WTC11 (cell line): Measurements from ENCODE around the gene THOC2. TPM values are rescaled to one million over a fixed set of nuclear protein-coding genes. Genes with fewer than 3 reads are reported as not detected.

Source experiments
- ATAC-seq: fragments of 200-7000 bp; cut with Tn5 transposase; 2 replicates; pipeline ENCODE4 v1.10.0; 2021; ENCODE audit warnings: mild to moderate bottlenecking, moderate library complexity
- CTCF ChIA-PET: fragments of 300-600 bp; sonication (Branson Sonifier 250); formaldehyde crosslinking; loops from one replicate; lab custom pipeline; 2021; ENCODE audit warnings: antibody characterized with exemption; lab: Charles Lee
- POLR2A ChIA-PET: fragments of 350-600 bp; sonication (Branson Sonifier 250); formaldehyde crosslinking; loops from one replicate; lab custom pipeline; 2021; ENCODE audit warnings: antibody characterized with exemption; lab: Charles Lee
- DNase-seq: peaks from one replicate; pipeline ENCODE4 v3.0.0; 2021; ENCODE audit warnings: low spot score
- H3K27ac Mint-ChIP-seq: 2 replicates; pipeline ENCODE4 v1.8.0; 2021; ENCODE audit warnings: mixed read lengths
- H3K27me3 Mint-ChIP-seq: 2 replicates; pipeline ENCODE4 v1.8.0; 2021; ENCODE audit warnings: low read depth, mild to moderate bottlenecking, moderate library complexity, mixed read lengths
- H3K36me3 Mint-ChIP-seq: 2 replicates; pipeline ENCODE4 v1.8.0; 2021; ENCODE audit warnings: mixed read lengths
- H3K4me1 Mint-ChIP-seq: 2 replicates; pipeline ENCODE4 v1.8.0; 2022; ENCODE audit warnings: mixed read lengths
- H3K4me3 Mint-ChIP-seq: 2 replicates; pipeline ENCODE4 v1.8.0; 2021; ENCODE audit warnings: mild to moderate bottlenecking, moderate library complexity, mixed read lengths
- H3K9me3 Mint-ChIP-seq: 2 replicates; pipeline ENCODE4 v1.8.0; 2021; ENCODE audit warnings: mixed read lengths
- ATF3 ChIP-seq: sonication (generic); formaldehyde crosslinking; conservative IDR thresholded peaks from 2 replicates; pipeline ENCODE4 v1.8.1; 2022; ENCODE audit warnings: mild to moderate bottlenecking, missing genetic modification reagents
- ATF6 ChIP-seq: sonication (generic); formaldehyde crosslinking; IDR thresholded peaks from 2 replicates; pipeline ENCODE4 v1.8.1; 2023; ENCODE audit warnings: mild to moderate bottlenecking, missing genetic modification reagents
- CBFB ChIP-seq: sonication (generic); formaldehyde crosslinking; IDR thresholded peaks from 2 replicates; pipeline ENCODE4 v1.8.1; 2022; ENCODE audit warnings: mild to moderate bottlenecking, low read depth, missing genetic modification reagents
- ETV6 ChIP-seq: sonication (generic); formaldehyde crosslinking; IDR thresholded peaks from 2 replicates; pipeline ENCODE4 v1.8.1; 2022; ENCODE audit warnings: mild to moderate bottlenecking, missing genetic modification reagents
- FOXK1 ChIP-seq: sonication (generic); formaldehyde crosslinking; IDR thresholded peaks from 2 replicates; pipeline ENCODE4 v1.8.0; 2022; ENCODE audit warnings: mild to moderate bottlenecking, moderate library complexity, missing genetic modification reagents
- GTF2I ChIP-seq: fragments of 250-450 bp; sonication (Bioruptor Pico); conservative IDR thresholded peaks from 2 replicates; pipeline ENCODE4 v1.4.0; 2021; ENCODE audit warnings: mild to moderate bottlenecking
- IRF2 ChIP-seq: sonication (generic); formaldehyde crosslinking; IDR thresholded peaks from 2 replicates; pipeline ENCODE4 v1.8.0; 2022; ENCODE audit warnings: low read depth, missing genetic modification reagents, borderline replicate concordance
- JAZF1 ChIP-seq: fragments of 250-450 bp; sonication (Bioruptor Pico); IDR thresholded peaks from 2 replicates; pipeline ENCODE4 v1.9.0; 2021; ENCODE audit warnings: moderate library complexity, mild to moderate bottlenecking, inconsistent platforms
- JUN ChIP-seq: sonication (generic); formaldehyde crosslinking; IDR thresholded peaks from 2 replicates; pipeline ENCODE4 v1.8.0; 2023; ENCODE audit warnings: mild to moderate bottlenecking, missing genetic modification reagents
- MYBL2 ChIP-seq: sonication (generic); formaldehyde crosslinking; IDR thresholded peaks from 2 replicates; pipeline ENCODE4 v1.8.1; 2023; ENCODE audit warnings: mild to moderate bottlenecking, moderate library complexity, missing genetic modification reagents
- NR1H2 ChIP-seq: sonication (generic); formaldehyde crosslinking; IDR thresholded peaks from 2 replicates; pipeline ENCODE4 v1.9.0; 2021; ENCODE audit warnings: mild to moderate bottlenecking, moderate library complexity, missing genetic modification reagents
- RELA ChIP-seq: sonication (generic); formaldehyde crosslinking; IDR thresholded peaks from 2 replicates; pipeline ENCODE4 v1.8.1; 2022; ENCODE audit warnings: missing genetic modification reagents, mild to moderate bottlenecking, borderline replicate concordance
- TEAD1 ChIP-seq: sonication (generic); formaldehyde crosslinking; IDR thresholded peaks from 2 replicates; pipeline ENCODE4 v1.8.0; 2022; ENCODE audit warnings: mild to moderate bottlenecking, missing genetic modification reagents
- TP53 ChIP-seq: sonication (generic); formaldehyde crosslinking; IDR thresholded peaks from 2 replicates; pipeline ENCODE4 v1.8.1; 2023; ENCODE audit warnings: mild to moderate bottlenecking, missing genetic modification reagents
- ZNF138 ChIP-seq: sonication (generic); formaldehyde crosslinking; conservative IDR thresholded peaks from 2 replicates; pipeline ENCODE4 v1.8.1; 2022; ENCODE audit warnings: mild to moderate bottlenecking, moderate library complexity, missing genetic modification reagents
- ZNF396 ChIP-seq: fragments of 250-450 bp; sonication (Bioruptor Pico); IDR thresholded peaks from 2 replicates; pipeline ENCODE4 v1.8.0; 2021; ENCODE audit warnings: mild to moderate bottlenecking, moderate library complexity, borderline replicate concordance
- total RNA-seq: library from RNA; stranded (reverse); gene quantifications from 3 replicates; pipeline ENCODE4 v1.2.3, GENCODE V29; 2021
- TF ChIP-seq, protein P1 (sequence below): sonication (generic); formaldehyde crosslinking; IDR thresholded peaks from 2 replicates; pipeline ENCODE4 v1.8.1; 2022; ENCODE audit warnings: missing genetic modification reagents, borderline replicate concordance
- TF ChIP-seq, protein P2 (sequence below): sonication (generic); formaldehyde crosslinking; IDR thresholded peaks from 2 replicates; pipeline ENCODE4 v1.8.0; 2023; ENCODE audit warnings: missing genetic modification reagents, mild to moderate bottlenecking, borderline replicate concordance

The THOC2 gene
- total RNA-seq, 1 experiment from 2014 or later: 66.1 TPM

- POLR2A ChIA-PET: no interaction called here
- Mint-ChIP-seq H3K36me3 (peaks cover 12% of the 10 kb centered on the region), H3K27ac (no peak overlapping the region), H3K9me3 (no peaks in the 10 kb centered on the region)
- CTCF ChIA-PET: no interaction called here
- no peak for TF ChIP-seq ZNF396 (CRISPR knock-in tag)
- no peak for TF ChIP-seq GTF2I
- TF ChIP-seq MYBL2 (CRISPR knock-in tag): no peak
- TF ChIP-seq, protein P1, sequence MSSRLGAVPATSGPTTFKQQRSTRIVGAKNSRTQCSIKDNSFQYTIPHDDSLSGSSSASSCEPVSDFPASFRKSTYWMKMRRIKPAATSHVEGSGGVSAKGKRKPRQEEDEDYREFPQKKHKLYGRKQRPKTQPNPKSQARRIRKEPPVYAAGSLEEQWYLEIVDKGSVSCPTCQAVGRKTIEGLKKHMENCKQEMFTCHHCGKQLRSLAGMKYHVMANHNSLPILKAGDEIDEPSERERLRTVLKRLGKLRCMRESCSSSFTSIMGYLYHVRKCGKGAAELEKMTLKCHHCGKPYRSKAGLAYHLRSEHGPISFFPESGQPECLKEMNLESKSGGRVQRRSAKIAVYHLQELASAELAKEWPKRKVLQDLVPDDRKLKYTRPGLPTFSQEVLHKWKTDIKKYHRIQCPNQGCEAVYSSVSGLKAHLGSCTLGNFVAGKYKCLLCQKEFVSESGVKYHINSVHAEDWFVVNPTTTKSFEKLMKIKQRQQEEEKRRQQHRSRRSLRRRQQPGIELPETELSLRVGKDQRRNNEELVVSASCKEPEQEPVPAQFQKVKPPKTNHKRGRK (CRISPR knock-in tag): no peak
- no peak for TF ChIP-seq NR1H2
- TF ChIP-seq JUN (CRISPR knock-in tag): no peak
- no peak for TF ChIP-seq IRF2 (CRISPR knock-in tag)
- TF ChIP-seq ATF3: no peak
- TF ChIP-seq ZNF138 (CRISPR knock-in tag): no peak
- no peak for TF ChIP-seq FOXK1 (CRISPR knock-in tag)
- TF ChIP-seq, all 79 proteins: peak for 0
- H3K4me3 Mint-ChIP-seq: no peak overlapping the region
- no peak for DNase-seq
- H3K4me1 Mint-ChIP-seq: no peaks in the 10 kb centered on the region
- ATAC-seq: no peak
- no peaks in the 10 kb centered on the region for H3K27me3 Mint-ChIP-seq
These were observed 121.9 kb downstream of the THOC2 start for GRCh38 chrX:123610915-123611314.

- Mint-ChIP-seq H3K4me3 (no peak overlapping the region), H3K27me3 (no peaks in the 10 kb centered on the region), H3K27ac (no peak overlapping the region), H3K4me1 (no peaks in the 10 kb centered on the region), H3K9me3 (no peaks in the 10 kb centered on the region), H3K36me3 (peaks cover 18% of the 10 kb centered on the region)
- DNase-seq (no peak), ATAC-seq (no peak)
- ChIA-PET POLR2A (no interaction called here), CTCF (no interaction called here)
- no peak for TF ChIP-seq IRF2 (CRISPR knock-in tag)
- no peak for TF ChIP-seq JAZF1 (CRISPR knock-in tag)
- TF ChIP-seq TEAD1 (CRISPR knock-in tag): no peak
- no peak for TF ChIP-seq CBFB (CRISPR knock-in tag)
- TF ChIP-seq ATF3: no peak
- TF ChIP-seq ETV6 (CRISPR knock-in tag): no peak
- TF ChIP-seq TP53 (CRISPR knock-in tag): no peak
- TF ChIP-seq ATF6: no peak
These were observed 125.0 kb downstream of the THOC2 start for GRCh38 chrX:123607806-123608205.

DNA sequence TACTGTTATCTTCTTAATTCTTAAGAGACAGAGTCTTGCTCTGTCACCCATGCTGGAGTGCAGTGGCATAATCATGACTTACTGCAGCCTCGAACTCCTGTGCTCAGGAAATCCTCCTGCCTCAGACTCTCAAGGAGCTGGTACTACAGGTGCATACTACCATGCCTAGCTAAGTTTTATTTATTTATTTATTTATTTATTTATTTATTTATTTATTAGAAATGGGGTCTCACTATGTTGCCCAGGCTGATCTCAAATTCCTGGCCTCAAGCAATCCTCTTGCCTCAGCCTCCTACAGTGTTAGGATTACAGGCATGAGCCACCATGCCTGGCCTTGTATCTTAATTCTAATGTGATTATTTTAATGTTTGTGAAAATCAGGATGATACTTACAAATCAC is 125.6 kb downstream of the THOC2 start:
- Mint-ChIP-seq H3K36me3 (peaks cover 19% of the 10 kb centered on the region), H3K4me3 (no peak overlapping the region), H3K4me1 (no peaks in the 10 kb centered on the region), H3K27ac (no peak overlapping the region), H3K9me3 (no peaks in the 10 kb centered on the region), H3K27me3 (no peaks in the 10 kb centered on the region)
- DNase-seq (no peak), ATAC-seq (no peak)
- ChIA-PET CTCF (no interaction called here), POLR2A (no interaction called here)
- TF ChIP-seq, protein P2, sequence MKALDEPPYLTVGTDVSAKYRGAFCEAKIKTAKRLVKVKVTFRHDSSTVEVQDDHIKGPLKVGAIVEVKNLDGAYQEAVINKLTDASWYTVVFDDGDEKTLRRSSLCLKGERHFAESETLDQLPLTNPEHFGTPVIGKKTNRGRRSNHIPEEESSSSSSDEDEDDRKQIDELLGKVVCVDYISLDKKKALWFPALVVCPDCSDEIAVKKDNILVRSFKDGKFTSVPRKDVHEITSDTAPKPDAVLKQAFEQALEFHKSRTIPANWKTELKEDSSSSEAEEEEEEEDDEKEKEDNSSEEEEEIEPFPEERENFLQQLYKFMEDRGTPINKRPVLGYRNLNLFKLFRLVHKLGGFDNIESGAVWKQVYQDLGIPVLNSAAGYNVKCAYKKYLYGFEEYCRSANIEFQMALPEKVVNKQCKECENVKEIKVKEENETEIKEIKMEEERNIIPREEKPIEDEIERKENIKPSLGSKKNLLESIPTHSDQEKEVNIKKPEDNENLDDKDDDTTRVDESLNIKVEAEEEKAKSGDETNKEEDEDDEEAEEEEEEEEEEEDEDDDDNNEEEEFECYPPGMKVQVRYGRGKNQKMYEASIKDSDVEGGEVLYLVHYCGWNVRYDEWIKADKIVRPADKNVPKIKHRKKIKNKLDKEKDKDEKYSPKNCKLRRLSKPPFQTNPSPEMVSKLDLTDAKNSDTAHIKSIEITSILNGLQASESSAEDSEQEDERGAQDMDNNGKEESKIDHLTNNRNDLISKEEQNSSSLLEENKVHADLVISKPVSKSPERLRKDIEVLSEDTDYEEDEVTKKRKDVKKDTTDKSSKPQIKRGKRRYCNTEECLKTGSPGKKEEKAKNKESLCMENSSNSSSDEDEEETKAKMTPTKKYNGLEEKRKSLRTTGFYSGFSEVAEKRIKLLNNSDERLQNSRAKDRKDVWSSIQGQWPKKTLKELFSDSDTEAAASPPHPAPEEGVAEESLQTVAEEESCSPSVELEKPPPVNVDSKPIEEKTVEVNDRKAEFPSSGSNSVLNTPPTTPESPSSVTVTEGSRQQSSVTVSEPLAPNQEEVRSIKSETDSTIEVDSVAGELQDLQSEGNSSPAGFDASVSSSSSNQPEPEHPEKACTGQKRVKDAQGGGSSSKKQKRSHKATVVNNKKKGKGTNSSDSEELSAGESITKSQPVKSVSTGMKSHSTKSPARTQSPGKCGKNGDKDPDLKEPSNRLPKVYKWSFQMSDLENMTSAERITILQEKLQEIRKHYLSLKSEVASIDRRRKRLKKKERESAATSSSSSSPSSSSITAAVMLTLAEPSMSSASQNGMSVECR (CRISPR knock-in tag): no peak
- TF ChIP-seq RELA (CRISPR knock-in tag): no peak
